Right ventricle myocardium inferior (tissue), 1 donor: ENCODE results near the gene CFHR5. TPM values are rescaled to one million over a fixed set of nuclear protein-coding genes. Genes with fewer than 3 reads are reported as not detected.
"Not testable (repeated sequence)": the region's sequence is repeated elsewhere in the genome, so short reads cannot be mapped to it uniquely, and the experiment has no call there.

Experiments
- ATAC-seq: fragments of 200-7000 bp; cut with Tn5 transposase; one replicate; pipeline ENCODE4 v1.9.1; 2020; ENCODE audit warnings: mild to moderate bottlenecking, moderate library complexity
- DNase-seq: peaks from one replicate; pipeline ENCODE4 v3.0.0; 2021; ENCODE audit errors: missing footprints
- intact Hi-C: fragments of 100-400 bp; cut with DNase I; formaldehyde crosslinking; loops from one replicate; pipeline ENCODE4 v1.11.0; 2022
- total RNA-seq: library from RNA; stranded (reverse); fragmentation: NEBNext Ultra II Directional; extraction: Animal tissue kit (Norgen Biotek cat#: 25700); gene quantifications from one replicate; pipeline ENCODE4 v1.2.1, GENCODE V29; 2021
- donor health status: DM: no; HTN: yes; CAD: no; lungs with severe emphysema.

Gene CFHR5
- total RNA-seq, 1 donor from 2014 or later: not detected

DNA sequence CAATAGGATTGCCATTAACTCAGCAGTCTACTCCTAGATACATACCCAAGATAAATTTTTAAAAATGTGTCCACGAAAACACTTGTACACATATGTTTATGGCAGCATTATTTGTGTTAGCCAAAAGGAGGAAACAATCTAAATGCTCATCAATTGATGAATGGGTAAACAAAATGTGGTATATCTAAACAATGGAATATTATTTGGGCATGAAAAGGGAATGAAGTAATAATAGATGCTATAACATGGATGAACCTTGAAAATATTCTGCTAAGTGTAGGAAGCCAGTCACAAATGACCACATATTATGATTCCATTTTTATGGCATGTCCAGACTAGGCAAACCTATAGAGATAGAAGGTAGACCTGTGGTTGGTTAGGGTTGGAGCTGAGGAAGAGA is 34.3 kb downstream of the CFHR5 start:
- ATAC-seq: no peak
- intact Hi-C loops: no loop called here

DNA sequence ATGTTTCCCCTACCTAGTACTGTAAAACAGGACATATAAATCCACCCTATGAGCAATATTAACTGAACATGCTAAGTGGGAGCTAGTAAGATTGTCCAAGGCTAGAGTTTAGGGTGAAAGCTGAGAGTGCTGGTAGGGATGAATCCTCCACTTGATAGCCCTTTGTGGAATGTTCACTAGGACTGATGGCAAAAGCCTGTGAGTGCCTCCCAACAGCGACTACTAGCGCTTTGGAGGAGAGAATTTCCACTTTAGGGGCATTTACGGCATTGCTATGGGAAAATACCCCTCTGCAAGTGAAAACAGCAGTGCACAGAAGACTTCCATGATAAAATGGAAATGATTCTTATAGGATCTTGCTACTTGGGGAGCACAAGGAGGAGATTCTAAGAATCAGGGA is 35.9 kb downstream of the CFHR5 start:
- ATAC-seq (no peak), DNase-seq (no peak)
- intact Hi-C loops: no loop called here

More for the DNA sequence above, 34.3 kb downstream of the CFHR5 start:
- no peak for DNase-seq

DNA sequence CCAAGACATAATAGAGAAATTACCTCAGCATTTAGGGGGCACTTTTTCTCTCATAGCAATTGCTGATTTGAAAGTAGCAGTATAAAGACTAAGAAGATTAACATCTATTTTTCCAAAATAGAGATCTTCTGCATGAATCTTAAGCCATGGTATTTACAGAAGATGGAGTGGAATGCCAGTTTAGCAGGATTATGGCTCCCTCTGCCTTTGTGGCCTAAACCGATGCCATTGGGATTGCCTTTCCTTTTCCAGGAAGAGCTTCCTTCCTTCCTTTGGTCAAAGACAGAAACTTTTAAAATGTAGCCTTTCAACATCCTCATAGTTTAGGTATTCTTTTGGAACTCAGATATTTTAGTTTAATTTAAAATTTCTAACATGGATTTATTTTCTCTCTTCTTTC is 39.4 kb downstream of the CFHR5 start:
- intact Hi-C loops: no loop called here
- no peak for ATAC-seq
- no peak for DNase-seq

DNA sequence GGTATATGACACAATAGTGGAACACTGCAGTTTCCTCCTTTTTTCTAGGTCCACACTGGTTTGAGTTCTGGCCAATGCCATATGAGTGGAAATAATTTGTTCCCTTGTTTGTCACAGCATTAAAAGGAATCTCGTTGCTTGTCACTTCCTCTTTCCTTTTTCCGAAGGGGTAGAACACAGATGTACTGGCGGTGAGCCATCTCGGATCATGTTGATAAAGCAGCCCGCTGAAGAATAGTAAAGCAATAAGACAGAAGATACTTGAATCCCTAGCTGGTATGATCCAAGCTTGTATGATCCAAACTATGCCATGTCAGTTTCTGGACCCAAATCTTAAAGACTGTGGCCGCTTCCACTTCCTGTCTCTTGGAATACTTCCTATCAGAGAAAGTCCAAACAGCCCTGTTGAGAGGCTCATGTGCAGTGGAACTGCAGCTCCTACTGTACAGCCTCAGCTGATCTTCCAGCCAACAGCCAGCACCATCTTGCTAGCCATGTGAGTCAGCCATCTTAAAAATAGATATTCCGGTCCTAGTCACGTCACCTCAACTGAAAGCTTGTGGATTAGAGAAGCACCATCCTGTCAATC is 40.3 kb downstream of the CFHR5 start:
- no peak for DNase-seq
- intact Hi-C loops: no loop called here
- peak; percentile 34 for ATAC-seq

DNA sequence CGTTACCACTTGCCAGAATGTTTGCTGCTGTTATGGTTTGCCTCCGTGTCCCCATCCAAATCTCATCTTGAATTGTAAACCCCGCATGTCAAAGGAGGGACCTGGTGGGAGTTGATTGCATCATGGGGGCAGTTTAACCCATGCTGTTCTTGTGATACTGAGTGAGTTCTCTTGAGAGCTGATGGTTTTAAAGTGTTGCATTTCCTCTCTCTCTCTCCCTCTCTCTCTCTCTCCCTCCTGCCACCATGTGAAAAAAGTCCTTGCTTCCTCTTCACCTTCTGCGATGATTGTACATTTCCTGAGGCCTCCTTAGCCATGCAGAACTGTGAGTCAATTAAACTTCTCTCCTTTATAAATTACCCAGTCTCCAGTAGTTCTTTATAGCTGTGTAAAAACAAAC is 44.4 kb downstream of the CFHR5 start:
- no peak for ATAC-seq
- no peak for DNase-seq
- intact Hi-C loops: no loop called here

DNA sequence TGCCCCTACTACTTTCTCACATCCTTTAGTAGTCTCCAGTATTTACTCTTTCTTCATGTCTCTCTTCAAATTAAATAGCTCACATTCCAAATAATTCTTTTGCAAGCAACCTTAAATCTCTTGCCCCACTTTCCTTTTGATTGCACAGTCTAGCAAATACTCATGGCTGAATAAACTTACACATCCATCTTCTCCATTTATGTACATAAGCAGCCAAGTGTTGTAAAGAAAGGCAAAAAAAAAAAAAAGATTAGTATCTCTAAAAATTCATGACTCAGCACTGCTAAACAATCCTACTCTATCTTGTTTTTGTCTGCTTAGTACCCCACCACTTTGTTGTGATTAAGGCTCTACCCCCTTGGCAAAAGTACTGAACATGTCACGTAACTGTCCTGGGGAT is 47.1 kb downstream of the CFHR5 start:
- DNase-seq: no peak
- intact Hi-C loops: no loop called here
- ATAC-seq: no peak

DNA sequence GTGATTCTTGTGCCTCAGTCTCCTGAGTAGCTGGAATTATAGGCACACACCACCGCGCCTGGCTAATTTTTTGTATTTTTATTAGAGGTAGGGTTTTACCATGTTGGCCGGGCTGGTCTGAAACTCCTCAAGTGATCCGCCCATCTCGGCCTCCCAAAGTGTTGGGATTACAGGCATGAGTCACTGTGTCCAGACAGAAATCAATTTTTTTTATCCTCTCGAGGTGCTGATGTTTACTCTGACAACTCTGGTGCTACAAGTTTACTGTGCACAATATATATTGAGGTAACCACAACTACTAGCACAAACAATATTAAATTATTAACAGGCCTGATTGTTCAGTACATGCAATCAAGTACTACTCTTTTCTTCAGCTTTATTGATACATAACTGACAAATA is 50.0 kb downstream of the CFHR5 start:
- no peak for DNase-seq
- intact Hi-C loops: no loop called here
- ATAC-seq: no peak

DNA sequence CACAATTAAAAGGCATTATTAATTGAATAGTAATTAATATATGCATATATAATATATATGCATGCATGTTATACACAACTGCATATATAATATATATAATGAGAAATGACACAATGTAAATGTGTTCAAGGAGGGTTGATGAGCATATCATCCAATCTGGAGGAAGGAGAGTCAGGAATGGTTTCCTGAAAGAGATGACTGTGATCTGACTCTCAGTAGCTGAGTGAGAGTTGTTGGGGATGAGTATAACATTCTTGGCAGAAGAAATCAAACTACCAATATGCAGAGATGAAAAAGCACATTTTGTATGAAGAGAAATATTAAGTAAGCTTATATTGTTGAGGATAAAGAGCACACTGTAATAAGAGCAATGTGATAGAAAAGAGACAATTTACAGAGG is 52.4 kb downstream of the CFHR5 start:
- intact Hi-C loops: no loop called here
- no peak for DNase-seq
- no peak for ATAC-seq

DNA sequence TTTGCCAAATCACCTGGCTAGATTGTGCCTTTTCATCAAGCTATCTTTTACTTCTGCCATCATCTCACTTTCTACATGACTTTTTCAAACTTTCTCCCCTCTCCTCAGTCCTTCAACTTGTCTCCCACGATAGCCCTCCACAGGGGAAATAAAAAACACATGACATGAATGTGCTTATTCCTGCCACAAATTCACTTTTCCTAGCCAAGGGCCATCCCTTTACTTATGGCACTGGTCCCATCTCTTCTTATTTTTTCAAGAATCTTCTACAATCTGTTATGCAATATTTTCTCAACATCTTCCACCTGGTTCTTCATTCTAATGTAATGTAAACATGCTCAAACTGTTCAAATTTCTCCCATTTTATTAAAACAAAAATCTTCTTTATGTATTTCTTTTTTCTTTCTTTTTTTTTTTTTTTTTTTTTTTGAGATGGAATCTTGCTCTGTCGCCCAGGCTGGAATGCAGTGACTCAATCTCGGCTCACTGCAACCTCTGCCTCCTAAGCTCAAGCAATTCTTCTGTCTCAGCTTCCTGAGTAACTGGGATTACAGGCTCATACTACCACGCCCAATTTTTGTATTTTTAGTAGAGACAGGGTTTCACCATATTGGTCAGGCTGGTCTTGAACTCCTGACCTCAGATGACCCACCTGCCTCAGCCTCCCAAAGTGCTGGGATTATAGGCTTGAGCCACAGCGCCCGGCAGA is 57.4 kb downstream of the CFHR5 start:
- DNase-seq, intact Hi-C loops, ATAC-seq: not testable (repeated sequence)

DNA sequence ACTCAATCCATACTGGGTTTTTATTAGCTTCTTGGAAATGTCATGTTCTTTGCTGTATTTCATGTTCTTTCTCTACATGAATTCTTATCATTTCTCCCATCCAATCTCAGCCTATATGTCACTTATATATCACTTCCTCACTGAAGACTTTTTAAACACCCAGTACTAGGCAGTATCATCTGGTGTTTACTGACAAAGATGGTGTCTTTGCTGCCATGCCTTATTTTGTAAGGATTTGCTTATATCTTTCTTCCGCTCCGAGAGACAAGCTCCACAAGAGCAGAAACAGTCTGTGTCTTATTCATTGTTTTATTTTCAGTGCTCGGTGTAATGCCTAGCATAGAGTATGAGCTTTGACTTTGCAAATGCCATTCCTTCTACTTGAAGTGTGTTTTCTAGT is 59.5 kb downstream of the CFHR5 start:
- ATAC-seq (no peak), DNase-seq (no peak)
- intact Hi-C loops: no loop called here

DNA sequence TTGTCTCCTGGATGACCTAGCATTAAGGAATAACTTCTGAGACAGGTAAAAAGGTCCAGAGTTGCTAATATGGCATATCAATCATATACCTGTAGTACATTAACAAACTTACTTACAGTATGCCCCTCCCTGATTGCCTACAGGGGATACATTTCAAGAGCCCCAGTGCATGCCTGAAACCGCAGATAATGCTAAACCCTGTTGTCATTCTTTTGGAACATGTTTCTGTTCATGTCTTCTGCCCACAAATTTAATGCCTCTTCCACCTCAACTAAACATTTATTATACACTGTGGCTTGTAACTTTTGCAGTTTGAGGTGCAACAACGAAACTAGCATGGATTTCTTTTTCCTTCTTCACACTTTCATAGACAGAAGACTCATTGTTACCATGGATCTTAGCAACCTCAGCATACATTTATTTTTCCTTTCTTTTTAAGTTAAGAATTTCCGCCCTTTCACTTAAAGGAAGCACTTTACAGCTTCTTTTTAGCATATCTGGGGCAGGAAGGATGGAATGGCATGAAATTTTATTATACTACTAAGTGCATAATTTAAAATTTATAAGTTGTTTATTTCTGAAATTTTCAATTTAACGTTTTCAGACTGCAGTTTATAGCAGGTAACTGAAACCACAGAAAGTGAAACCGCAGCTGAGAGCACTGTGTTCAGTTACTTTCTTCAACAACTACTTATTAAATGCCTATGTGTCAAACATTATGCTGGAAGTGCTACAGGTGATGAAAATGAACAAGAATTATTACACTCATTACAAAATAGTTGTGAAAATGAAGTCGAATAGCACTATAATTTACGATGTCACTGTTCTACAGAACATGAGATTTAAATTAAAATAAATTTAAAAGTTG is 64.4 kb downstream of the CFHR5 start:
- intact Hi-C loops: no loop called here
- no peak for DNase-seq
- ATAC-seq: no peak

DNA sequence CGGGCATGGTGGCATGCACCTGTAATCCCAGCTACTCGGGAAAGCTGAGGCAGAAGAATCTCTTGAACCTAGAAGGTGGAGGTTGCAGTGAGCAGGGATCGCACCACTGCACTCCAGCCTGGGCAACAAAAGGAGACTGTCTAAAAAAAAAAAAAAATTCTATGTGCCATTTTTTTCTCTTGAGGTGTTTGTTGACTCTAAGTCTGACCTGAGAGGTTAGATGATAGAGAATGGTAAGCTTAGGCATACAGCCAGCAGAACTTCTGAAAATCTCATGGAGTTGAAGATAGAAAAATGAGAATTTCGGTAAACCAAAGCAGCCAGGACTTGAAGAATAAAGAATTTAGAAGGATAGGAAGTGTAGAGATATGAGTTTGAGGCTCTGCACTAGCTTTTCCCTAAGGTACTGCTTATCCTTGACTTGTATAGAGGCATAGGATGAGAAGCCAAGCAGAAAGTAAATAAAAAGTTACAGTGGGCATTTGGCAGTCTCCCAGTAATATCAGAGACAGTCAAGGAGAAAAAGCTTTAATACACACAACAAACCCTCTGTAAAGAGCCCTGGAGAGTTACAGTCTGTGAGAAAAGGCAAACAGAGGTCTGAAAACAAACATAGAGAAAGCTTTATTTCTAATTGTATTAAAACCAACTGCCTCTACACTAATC is 65.5 kb downstream of the CFHR5 start:
- intact Hi-C loops: no loop called here
- no peak for ATAC-seq
- no peak for DNase-seq

DNA sequence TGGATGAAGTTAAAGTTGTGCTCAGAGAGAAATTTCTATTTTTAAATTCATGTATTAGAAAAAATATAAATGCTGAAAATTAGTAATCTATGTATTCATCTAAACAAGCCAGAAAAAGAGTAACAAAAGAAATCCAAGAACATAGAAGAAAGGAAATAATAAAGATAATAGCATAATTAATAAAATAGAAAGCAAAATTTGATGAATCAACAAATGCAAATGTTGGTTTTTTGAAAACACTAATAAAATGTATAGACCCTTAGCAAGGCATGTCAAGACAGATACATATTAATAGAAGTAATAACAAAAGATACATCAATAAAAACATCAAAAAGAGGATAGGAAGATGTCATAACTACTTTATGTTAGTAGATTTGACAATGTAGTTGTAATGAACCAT is 71.7 kb downstream of the CFHR5 start:
- intact Hi-C loops: no loop called here
- ATAC-seq: no peak
- DNase-seq: no peak

Other genes with a start within 250 kb of the CFHR5 start
- not detected for gene CFHR3, start 202.7 kb upstream of the CFHR5 start, total RNA-seq
- gene CFHR1, start 157.8 kb upstream of the CFHR5 start, total RNA-seq: not detected
- not detected for gene CFHR4, start 89.5 kb upstream of the CFHR5 start, total RNA-seq
- gene CFHR2, start 33.8 kb upstream of the CFHR5 start, total RNA-seq: not detected
- not detected for gene F13B, start 89.7 kb downstream of the CFHR5 start, total RNA-seq
- gene ASPM, start 169.1 kb downstream of the CFHR5 start, total RNA-seq: 0.35 TPM
- gene ZBTB41, start 223.7 kb downstream of the CFHR5 start, total RNA-seq: 8.6 TPM